Naive B cell (primary cell): ENCODE measurements around the gene DLL3. TPM values are rescaled to one million over a fixed set of nuclear protein-coding genes. Genes with fewer than 3 reads are reported as not detected.
"Not testable (repeated sequence)": the region's sequence is repeated elsewhere in the genome, so short reads cannot be mapped to it uniquely, and the experiment has no call there.

ENCODE experiments used
- ATAC-seq, 2 donors: fragments of 150-1000 bp; cut with Tn5 transposase; 2 replicates each; pipeline ENCODE4 v1.10.0; 2021; ENCODE audit warnings: low read depth in 2 of 2, mild to moderate bottlenecking in 2 of 2, moderate library complexity in 2 of 2
- DNase-seq: peaks from one replicate; pipeline ENCODE4 v3.0.0; 2022
- H3K27ac Mint-ChIP-seq, 6 donors: one replicate each; pipeline ENCODE4 v1.8.0; 2020 to 2022; ENCODE audit warnings: mild to moderate bottlenecking in 6 of 6, mixed read lengths in 6 of 6, moderate library complexity in 5 of 6, inconsistent platforms in 2 of 6
- H3K27me3 Mint-ChIP-seq, 3 donors: one replicate each; pipeline ENCODE4 v1.8.0; 2021 to 2022; ENCODE audit warnings: mixed read lengths in 3 of 3, mild to moderate bottlenecking in 1 of 3
- H3K36me3 Mint-ChIP-seq, 2 donors: one replicate each; pipeline ENCODE4 v1.8.0; 2020 to 2022; ENCODE audit warnings: mixed read lengths in 2 of 2, inconsistent platforms in 1 of 2, mild to moderate bottlenecking in 1 of 2
- H3K4me1 Mint-ChIP-seq, 3 donors: one replicate each; pipeline ENCODE4 v1.8.0; 2020 to 2022; ENCODE audit warnings: mixed read lengths in 3 of 3, inconsistent platforms in 1 of 3, mild to moderate bottlenecking in 1 of 3, moderate library complexity in 1 of 3
- H3K4me3 Mint-ChIP-seq, 8 donors: one replicate each; pipeline ENCODE4 v1.8.0; 2020 to 2022; ENCODE audit warnings: mild to moderate bottlenecking in 8 of 8, mixed read lengths in 8 of 8, moderate library complexity in 8 of 8, inconsistent platforms in 2 of 8
- H3K9me3 Mint-ChIP-seq, 7 donors: one replicate each; pipeline ENCODE4 v1.8.0; 2020 to 2022; ENCODE audit warnings: mixed read lengths in 7 of 7, mild to moderate bottlenecking in 5 of 7, inconsistent platforms in 2 of 7, moderate library complexity in 1 of 7
- polyA plus RNA-seq, 6 donors: library from polyadenylated mRNA; unstranded; fragments of 300-500 nt; fragmentation: Illumina TruSeq; gene quantifications; one replicate each; pipeline ENCODE4 v1.2.3, GENCODE V29; 2021; ENCODE audit warnings: low read depth in 6 of 6

Gene DLL3
- polyA plus RNA-seq, 6 donors from 2014 or later = 0.20 to 0.89 (median 0.55) TPM; not detected in 2

DNA sequence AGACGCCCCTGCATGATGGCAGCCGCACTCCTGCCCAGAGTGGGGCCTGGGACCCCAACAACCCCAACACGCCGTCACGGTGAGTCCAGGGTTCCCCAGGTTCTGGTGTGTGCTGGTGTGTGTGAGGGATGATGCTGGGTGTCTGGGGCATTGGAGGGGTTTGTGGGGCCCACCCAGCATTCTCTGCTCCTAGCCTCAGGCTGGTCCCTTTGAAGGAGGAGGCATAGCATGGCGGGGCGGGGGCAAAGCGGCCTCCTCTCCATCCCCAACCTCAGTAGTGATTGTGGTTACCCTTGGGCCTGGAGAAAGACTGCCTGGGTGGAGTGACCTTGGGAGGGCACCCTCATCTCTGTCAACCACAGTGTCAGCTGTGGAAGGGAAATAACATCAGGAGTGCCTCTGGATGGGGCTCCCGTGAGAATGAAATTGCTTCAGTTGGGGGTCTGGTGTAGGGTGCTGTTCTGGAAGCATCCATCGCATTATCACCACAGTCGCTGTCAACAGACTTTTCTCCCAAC, 25.2 kb upstream of the DLL3 start:
- peaks cover 10 to 32% of the 10 kb centered on the region in 2 donors for H3K36me3 Mint-ChIP-seq
- peaks cover 15 to 26% (median 16%) of the 10 kb centered on the region in 3 donors for H3K4me1 Mint-ChIP-seq
- peak overlapping the region in 1 of 6 donors; percentile 33 for H3K27ac Mint-ChIP-seq
- no peak for DNase-seq
- no peak for ATAC-seq
- H3K4me3 Mint-ChIP-seq = no peak overlapping the region
- no peaks in the 10 kb centered on the region for H3K9me3 Mint-ChIP-seq
- H3K27me3 Mint-ChIP-seq = no peaks in the 10 kb centered on the region

DNA sequence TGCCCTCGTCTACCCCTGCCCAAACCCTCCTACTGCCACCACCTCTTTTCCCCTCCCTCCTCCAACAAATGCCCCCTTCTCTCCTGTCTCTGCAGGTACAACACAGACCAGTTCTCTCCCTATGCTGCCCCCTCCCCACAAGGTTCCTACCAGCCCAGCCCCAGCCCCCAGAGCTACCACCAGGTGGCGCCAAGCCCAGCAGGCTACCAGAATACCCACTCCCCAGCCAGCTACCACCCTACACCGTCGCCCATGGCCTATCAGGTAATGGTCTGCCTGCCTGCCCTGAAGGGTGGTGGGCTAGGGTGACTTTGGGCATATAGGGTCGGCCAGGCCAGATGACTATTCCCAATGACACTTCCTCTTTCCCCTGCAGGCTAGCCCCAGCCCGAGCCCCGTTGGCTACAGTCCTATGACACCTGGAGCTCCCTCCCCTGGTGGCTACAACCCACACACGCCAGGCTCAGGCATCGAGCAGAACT, 24.6 kb upstream of the DLL3 start:
- no peaks in the 10 kb centered on the region for H3K27me3 Mint-ChIP-seq
- H3K4me1 Mint-ChIP-seq = peaks cover 10 to 26% (median 16%) of the 10 kb centered on the region in 3 donors
- DNase-seq (peak; percentile 69), ATAC-seq (peak; percentile 90 to 95)
- H3K9me3 Mint-ChIP-seq = no peaks in the 10 kb centered on the region
- peaks cover 10 to 25% of the 10 kb centered on the region in 2 donors for H3K36me3 Mint-ChIP-seq
- peak overlapping the region in 3 of 6 donors; percentile 38 to 58 (median 39) for H3K27ac Mint-ChIP-seq
- peak overlapping the region in 2 of 8 donors; percentile 15 to 69 for H3K4me3 Mint-ChIP-seq

DNA sequence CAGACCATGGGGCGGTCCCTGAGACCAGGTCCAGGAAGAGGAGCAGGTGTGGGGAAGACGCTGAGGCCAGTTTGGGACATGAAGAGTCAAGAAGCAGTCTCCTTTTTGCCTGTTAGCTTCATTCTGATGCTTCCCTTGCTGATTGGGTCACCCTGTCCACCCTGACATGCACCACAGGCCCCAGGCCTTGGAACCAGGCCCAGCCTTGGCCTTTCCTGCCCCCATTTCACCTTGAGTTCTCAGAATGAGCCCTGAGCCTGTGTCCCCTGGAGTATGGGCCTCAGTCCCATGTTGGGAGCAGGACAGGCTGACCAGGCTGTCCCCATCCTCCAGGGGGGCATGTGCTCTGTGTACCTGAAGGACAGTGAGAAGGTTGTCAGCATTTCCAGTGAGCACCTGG, 23.0 kb upstream of the DLL3 start:
- Mint-ChIP-seq H3K27me3 (no peaks in the 10 kb centered on the region), H3K9me3 (no peaks in the 10 kb centered on the region), H3K27ac (peak overlapping the region in 1 of 6 donors; percentile 81), H3K4me3 (no peak overlapping the region), H3K36me3 (peaks cover 10 to 14% of the 10 kb centered on the region in 2 donors), H3K4me1 (peaks cover 24 to 27% (median 24%) of the 10 kb centered on the region in 3 donors)
- DNase-seq (no peak), ATAC-seq (no peak)

DNA sequence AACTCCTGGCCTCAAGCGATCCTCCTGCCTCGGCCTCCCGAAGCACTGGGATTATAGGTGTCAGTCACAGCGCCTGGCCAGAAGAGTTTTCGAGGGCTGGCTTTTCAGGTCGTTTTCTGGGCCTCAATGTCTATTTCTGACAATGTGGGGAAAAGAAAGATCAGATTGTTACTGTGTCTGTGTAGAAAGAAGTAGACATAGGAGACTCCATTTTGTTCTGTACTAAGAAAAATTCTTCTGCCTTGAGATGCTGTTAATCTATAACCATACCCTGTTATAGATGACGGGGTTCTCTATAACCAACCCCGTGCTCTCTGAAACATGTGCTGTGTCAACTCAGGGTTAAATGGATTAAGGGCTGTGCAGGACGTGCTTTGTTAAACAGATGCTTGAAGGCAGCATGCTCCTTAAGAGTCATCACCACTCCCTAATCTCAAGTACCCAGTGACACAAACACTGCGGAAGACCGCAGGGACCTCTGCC, 19.4 kb upstream of the DLL3 start:
- not testable (repeated sequence) for ATAC-seq
- peak overlapping the region; percentile 86 to 97 (median 95) for H3K4me3 Mint-ChIP-seq

DNA sequence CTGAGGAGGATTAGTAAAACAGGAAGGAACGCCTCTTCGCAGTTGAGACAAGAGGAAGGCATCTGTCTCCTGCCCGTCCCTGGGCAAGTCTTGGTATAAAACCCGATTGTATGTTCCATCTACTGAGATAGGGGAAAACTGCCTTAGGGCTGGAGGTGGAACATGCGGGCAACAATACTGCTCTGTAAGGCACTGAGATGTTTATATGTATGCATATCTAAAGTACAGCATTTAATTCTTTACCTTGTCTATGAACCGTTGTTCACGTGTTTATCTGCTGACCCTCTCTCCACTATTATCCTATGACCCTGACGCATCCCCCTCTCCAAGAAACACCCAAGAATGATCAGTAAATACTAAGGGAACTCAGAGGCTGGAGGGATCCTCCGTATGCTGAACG, 18.8 kb upstream of the DLL3 start:
- Mint-ChIP-seq H3K4me1 (peaks cover 19 to 33% (median 22%) of the 10 kb centered on the region in 3 donors), H3K4me3 (peak overlapping the region; percentile 86 to 97 (median 95)), H3K36me3 (peaks cover 0 to 4% of the 10 kb centered on the region in 2 donors), H3K9me3 (no peaks in the 10 kb centered on the region), H3K27ac (peak overlapping the region; percentile 74 to 97 (median 93)), H3K27me3 (no peaks in the 10 kb centered on the region)
- ATAC-seq (no peak), DNase-seq (no peak)

More for the DNA sequence above, 19.4 kb upstream of the DLL3 start:
- DNase-seq, H3K9me3 Mint-ChIP-seq, H3K36me3 Mint-ChIP-seq, H3K27me3 Mint-ChIP-seq: not testable (repeated sequence)
- Mint-ChIP-seq H3K27ac (peak overlapping the region in 1 of 6 donors; percentile 42), H3K4me1 (peaks cover 24 to 37% (median 25%) of the 10 kb centered on the region in 3 donors)

DNA sequence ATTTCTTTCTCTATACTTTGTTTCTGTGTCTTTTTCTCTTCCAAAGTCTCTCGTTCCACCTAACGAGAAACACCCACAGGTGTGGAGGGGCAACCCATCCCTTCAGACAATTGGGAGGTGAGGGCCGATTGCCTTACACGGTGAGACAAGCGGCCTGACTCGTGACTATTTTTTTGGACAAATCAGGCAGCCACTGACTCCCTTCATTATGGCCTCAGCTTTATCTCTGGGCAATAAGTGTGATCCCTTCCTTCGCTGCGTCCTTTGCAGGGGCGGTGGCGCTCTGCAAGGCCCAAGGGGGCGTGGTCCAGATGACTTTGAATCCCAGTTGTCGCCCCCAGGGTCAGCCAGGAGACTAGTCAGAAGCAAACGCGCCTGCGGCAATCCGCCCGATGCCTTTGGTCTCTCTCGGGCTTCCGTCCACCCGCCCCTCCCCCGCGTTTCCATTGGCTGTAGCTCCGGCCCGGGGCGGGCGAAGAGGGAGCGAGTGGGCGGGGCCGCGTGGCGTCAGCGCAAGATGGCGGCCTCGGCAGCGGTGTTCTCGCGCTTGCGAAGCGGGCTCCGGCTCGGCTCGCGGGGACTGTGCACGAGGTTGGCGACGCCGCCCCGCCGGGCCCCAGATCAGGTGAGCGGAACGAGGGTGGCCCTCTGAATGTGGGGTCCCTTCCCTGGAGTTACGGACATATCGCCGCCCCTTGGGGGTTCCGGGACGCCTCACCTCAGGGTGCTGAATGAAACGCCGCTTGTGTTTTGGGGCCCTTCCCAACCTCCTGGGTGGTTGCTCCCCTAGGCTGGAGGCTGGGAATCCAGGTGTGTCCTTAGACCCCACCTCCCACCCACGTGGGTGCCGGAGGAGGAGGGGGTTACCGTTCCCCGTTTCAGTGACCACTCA, 18.2 kb upstream of the DLL3 start, which contains the start of gene TIMM50:
Gene TIMM50 (plus strand): TSS at position 502 of the 892 bp plus-strand sequence. CDS start 16 bp downstream, at position 518.
- H3K4me3 Mint-ChIP-seq = peak within 1 kb of the TSS; percentile 86 to 97 (median 95)
- H3K4me1 Mint-ChIP-seq = peaks cover 18 to 32% (median 19%) of the 10 kb centered on the region in 3 donors
- H3K9me3 Mint-ChIP-seq = no peaks in the 10 kb centered on the region
- H3K27me3 Mint-ChIP-seq = no peaks in the 10 kb centered on the region
- ATAC-seq (peak; percentile 96 to 97), DNase-seq (peak; percentile 95)
- H3K27ac Mint-ChIP-seq = peak within 1 kb of the TSS; percentile 86 to 97 (median 94)
- peaks cover 0 to 4% of the 10 kb centered on the region in 2 donors for H3K36me3 Mint-ChIP-seq

DNA sequence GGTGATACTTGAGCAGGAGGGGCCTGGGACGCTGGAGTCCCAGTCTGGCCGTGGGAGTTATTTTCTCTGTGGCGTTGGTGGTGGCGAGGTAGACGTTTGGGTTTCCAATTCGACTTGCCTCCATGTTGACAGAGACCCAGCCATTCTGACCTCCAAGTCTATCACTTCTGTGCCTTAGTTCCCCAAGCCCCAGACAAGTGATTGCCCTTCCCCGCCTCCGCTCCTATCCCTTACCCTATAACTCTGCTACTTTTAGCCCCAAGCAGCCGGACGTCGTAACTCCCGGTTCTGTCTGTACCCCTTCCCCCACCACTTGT, 17.6 kb upstream of the DLL3 start:
- H3K27ac Mint-ChIP-seq = peak overlapping the region; percentile 85 to 97 (median 88)
- peak overlapping the region; percentile 86 to 97 (median 95) for H3K4me3 Mint-ChIP-seq
- H3K27me3 Mint-ChIP-seq = no peaks in the 10 kb centered on the region
- H3K36me3 Mint-ChIP-seq = peaks cover 0 to 4% of the 10 kb centered on the region in 2 donors
- no peaks in the 10 kb centered on the region for H3K9me3 Mint-ChIP-seq
- DNase-seq (no peak), ATAC-seq (no peak)
- peaks cover 18 to 32% (median 19%) of the 10 kb centered on the region in 3 donors for H3K4me1 Mint-ChIP-seq

DNA sequence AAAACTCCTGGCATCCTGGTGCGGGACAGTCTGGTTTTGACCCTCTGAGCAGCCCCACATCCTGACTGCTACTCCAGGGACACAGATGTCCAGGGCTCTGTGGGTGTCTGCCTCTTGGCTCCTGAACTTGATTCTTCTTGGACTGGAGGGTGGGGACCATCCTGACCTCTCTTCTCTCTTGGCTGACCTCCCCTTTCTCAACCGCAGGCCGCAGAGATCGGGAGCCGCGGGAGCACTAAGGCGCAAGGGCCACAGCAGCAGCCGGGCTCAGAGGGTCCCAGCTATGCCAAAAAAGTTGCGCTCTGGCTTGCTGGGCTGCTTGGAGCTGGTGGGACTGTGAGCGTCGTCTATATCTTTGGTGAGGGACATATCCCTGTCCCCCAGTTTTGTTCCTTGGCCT, 17.1 kb upstream of the DLL3 start:
- DNase-seq = no peak
- peaks cover 3 to 4% of the 10 kb centered on the region in 2 donors for H3K36me3 Mint-ChIP-seq
- ATAC-seq = no peak
- no peaks in the 10 kb centered on the region for H3K27me3 Mint-ChIP-seq
- no peaks in the 10 kb centered on the region for H3K9me3 Mint-ChIP-seq
- peak overlapping the region; percentile 86 to 97 (median 88) for H3K27ac Mint-ChIP-seq
- peak overlapping the region; percentile 86 to 97 (median 95) for H3K4me3 Mint-ChIP-seq
- peaks cover 19 to 32% (median 20%) of the 10 kb centered on the region in 3 donors for H3K4me1 Mint-ChIP-seq

DNA sequence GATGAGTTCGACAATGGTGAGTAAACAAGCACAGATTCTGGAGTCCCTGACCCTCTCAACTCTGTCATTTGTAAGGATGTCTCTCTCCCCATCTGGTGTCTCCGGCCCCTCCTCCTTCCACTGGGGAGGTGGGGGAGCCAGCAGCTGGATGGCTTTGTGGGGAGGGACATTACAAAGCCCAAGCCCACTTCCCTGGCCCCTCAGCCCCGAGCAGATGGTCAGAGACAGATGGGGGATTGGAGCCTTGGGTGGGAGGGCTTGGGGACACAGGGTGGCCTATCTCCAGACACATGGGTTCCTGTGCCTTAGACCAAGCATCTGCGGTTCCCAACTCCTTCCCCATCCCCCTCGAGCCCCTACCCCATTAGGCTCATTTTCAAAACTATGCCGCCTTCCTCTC, 15.6 kb upstream of the DLL3 start:
- Mint-ChIP-seq H3K27ac (peak overlapping the region in 2 of 6 donors; percentile 24 to 48), H3K4me1 (peaks cover 19 to 32% (median 23%) of the 10 kb centered on the region in 3 donors), H3K27me3 (no peaks in the 10 kb centered on the region), H3K36me3 (peaks cover 5 to 11% of the 10 kb centered on the region in 2 donors), H3K9me3 (no peaks in the 10 kb centered on the region), H3K4me3 (peak overlapping the region in 6 of 8 donors; percentile 32 to 95 (median 72))
- ATAC-seq = no peak
- DNase-seq = no peak

DNA sequence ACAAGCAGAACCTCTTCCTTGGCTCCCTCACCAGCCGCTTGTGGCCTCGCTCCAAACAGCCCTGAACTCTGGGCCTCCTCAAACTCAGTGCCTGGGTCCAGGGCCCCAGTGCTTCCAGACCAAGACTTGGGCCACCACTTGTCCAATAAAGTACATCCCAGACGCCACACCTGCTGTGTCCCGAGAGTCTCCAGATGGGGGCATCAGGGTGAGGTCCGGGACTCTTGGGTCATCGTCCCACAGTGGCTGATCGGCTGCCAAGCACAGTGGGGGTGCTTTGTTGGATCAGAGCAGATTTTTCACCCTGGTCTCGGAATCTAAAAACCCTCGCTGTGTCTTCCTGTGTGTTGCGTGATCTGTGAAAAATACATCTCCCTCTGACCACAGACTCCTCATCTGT, 9.0 kb upstream of the DLL3 start:
- H3K4me3 Mint-ChIP-seq = no peak overlapping the region

DNA sequence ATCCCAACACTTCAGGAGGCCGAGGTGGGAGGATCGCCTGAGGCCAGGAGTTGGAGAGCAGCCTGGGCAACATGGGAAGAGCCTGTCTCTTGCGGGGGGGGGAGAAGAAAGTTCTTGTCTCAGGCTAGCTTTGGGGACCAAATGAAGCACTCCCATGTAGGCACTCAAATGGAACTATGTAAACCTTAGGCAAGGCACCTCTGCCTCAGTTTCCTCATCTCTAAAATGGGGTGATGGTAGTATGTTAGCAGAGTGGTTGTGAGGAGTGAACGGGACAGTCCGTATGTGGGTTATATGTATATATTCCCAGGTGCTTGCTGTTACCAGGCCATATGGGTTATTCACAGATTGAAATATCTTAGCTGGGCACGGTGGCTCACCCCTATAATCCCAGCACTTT, 6.5 kb upstream of the DLL3 start:
- no peak overlapping the region for H3K27ac Mint-ChIP-seq
- ATAC-seq = no peak
- H3K9me3 Mint-ChIP-seq = no peaks in the 10 kb centered on the region
- peaks cover 4 to 13% of the 10 kb centered on the region in 2 donors for H3K36me3 Mint-ChIP-seq
- H3K27me3 Mint-ChIP-seq = peaks cover 0 to 6% (median 0%) of the 10 kb centered on the region in 3 donors
- no peak overlapping the region for H3K4me3 Mint-ChIP-seq
- H3K4me1 Mint-ChIP-seq = peaks cover 0 to 10% (median 3%) of the 10 kb centered on the region in 3 donors
- DNase-seq = no peak

More for the DNA sequence above, 9.0 kb upstream of the DLL3 start:
- no peak for ATAC-seq
- H3K4me1 Mint-ChIP-seq = peaks cover 0 to 6% (median 5%) of the 10 kb centered on the region in 3 donors
- peaks cover 10 to 21% of the 10 kb centered on the region in 2 donors for H3K36me3 Mint-ChIP-seq
- peak overlapping the region in 1 of 6 donors; percentile 47 for H3K27ac Mint-ChIP-seq
- no peaks in the 10 kb centered on the region for H3K27me3 Mint-ChIP-seq
- no peak for DNase-seq
- H3K9me3 Mint-ChIP-seq = no peaks in the 10 kb centered on the region

DNA sequence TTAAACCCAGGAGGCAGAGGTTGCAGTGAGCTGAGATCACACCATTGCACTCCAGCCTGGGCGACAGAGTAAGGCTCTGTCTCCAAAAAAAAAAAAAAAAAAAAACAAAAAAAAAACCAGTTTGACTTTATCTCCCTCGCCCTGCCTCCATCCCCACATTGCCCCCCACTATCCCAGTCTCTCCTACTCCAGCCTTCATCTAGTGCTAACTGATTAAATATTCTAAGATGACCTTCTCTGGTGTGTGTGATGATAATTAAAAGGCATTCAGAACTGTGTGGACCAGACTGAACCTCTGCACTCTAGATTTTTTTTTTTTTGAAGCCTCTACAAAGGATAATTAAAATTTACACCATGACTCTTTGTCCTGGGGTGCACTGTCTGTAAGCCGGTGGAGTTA, 6.0 kb upstream of the DLL3 start:
- Mint-ChIP-seq H3K36me3 (peaks cover 4 to 13% of the 10 kb centered on the region in 2 donors), H3K4me3 (no peak overlapping the region), H3K4me1 (peaks cover 3 to 13% (median 3%) of the 10 kb centered on the region in 3 donors), H3K9me3 (no peaks in the 10 kb centered on the region), H3K27me3 (peaks cover 0 to 6% (median 0%) of the 10 kb centered on the region in 3 donors), H3K27ac (no peak overlapping the region)
- no peak for ATAC-seq
- DNase-seq = no peak

DNA sequence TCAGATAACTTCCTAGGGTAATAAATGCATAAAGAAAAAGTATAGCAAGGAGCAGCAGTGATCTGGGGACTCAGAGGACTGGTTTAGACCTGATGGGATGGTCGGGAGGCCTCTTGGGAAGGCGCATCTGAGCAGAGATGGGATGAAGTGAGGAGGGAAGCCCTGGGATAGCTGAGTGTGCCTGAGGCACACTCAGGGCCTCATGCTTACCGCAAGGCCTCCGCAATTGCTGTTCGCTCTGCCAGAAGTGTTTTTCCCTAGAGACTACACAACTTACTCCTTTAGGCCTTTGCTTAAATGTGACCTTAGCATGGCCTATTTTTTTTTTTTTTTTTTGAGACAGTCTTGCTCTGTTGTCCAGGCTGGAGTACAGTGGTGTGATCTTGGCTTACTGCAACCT, 4.1 kb upstream of the DLL3 start:
- peak overlapping the region in 1 of 8 donors; percentile 57 for H3K4me3 Mint-ChIP-seq
- peaks cover 15 to 21% (median 19%) of the 10 kb centered on the region in 3 donors for H3K4me1 Mint-ChIP-seq
- H3K27ac Mint-ChIP-seq = no peak overlapping the region
- DNase-seq = no peak
- no peak for ATAC-seq
- no peaks in the 10 kb centered on the region for H3K9me3 Mint-ChIP-seq
- H3K36me3 Mint-ChIP-seq = peaks cover 0 to 4% of the 10 kb centered on the region in 2 donors
- peaks cover 4 to 17% (median 6%) of the 10 kb centered on the region in 3 donors for H3K27me3 Mint-ChIP-seq
